ENCODE data around the gene DDX59. TPM values are rescaled to one million over a fixed set of nuclear protein-coding genes. Genes with fewer than 3 reads are reported as not detected.

The DDX59 gene
- total RNA-seq, 1 donor: 16.0 TPM

DNA sequence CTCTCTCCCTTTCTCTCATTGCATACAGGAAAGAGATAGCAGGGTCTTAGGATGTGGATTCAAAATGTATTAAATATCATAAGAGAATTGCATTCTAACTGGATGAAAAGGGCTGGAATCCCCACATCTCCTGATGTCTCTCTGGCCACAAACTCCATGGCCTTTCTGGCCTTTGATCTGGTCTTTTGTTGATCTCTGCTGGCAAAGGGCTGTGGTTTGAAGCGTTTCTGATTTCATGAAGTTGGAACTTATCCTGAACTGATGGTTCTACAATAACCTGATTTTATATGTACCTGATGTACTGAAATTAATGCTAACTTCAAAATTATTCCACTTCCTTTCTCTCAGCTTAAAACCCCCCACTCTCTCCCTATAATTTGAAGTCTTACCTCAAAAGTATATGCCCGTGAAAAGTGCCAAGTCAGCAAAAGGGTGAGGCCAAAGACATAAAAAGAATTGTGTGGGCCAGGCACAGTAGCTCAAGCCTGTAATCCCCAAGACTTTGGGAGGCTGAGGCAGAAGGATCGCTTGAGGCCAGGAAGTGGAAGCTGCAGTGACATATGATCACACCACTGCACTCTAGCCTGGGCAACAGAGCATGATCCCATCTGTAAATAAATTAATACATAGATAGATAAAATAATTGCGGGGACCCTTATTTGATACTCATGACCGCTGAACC lies 42.7 kb downstream of the DDX59 start:
- no peak overlapping the region for H3K4me3 ChIP-seq (ENCODE audit: low read depth, low read length)
- TF ChIP-seq, protein P1, sequence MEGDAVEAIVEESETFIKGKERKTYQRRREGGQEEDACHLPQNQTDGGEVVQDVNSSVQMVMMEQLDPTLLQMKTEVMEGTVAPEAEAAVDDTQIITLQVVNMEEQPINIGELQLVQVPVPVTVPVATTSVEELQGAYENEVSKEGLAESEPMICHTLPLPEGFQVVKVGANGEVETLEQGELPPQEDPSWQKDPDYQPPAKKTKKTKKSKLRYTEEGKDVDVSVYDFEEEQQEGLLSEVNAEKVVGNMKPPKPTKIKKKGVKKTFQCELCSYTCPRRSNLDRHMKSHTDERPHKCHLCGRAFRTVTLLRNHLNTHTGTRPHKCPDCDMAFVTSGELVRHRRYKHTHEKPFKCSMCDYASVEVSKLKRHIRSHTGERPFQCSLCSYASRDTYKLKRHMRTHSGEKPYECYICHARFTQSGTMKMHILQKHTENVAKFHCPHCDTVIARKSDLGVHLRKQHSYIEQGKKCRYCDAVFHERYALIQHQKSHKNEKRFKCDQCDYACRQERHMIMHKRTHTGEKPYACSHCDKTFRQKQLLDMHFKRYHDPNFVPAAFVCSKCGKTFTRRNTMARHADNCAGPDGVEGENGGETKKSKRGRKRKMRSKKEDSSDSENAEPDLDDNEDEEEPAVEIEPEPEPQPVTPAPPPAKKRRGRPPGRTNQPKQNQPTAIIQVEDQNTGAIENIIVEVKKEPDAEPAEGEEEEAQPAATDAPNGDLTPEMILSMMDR (IDR thresholded peaks at IDR 0.05; ENCODE audit: insufficient read depth, low read depth, low read length): no peak
- no peak for DNase-seq (ENCODE audit: low read depth)

DNA sequence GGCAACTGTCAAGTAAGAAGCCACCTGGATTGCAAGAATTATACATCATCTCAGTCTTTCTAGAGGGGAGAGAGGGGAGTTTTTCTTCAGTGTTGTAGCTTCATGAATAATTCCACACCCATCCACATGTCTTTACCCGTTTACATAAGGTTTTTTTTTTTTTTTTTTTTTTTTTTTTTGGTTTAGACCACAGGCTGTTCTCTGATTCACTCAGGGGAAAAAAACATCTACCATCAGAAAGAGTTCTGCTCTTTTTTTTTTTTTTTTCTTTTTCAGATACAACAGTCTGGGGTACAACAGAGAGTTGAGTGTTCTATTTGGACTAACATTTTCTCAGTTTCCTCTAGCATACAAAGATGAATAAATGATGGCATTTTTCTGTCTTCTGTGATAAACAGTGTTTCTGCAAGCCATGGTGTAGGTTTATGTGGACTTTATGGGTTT lies 44.3 kb downstream of the DDX59 start:
- no peak for DNase-seq (ENCODE audit: low read depth)
- TF ChIP-seq, protein P1 (IDR thresholded peaks at IDR 0.05; ENCODE audit: insufficient read depth, low read depth, low read length): no peak
- H3K4me3 ChIP-seq (ENCODE audit: low read depth, low read length): no peak overlapping the region

DNA sequence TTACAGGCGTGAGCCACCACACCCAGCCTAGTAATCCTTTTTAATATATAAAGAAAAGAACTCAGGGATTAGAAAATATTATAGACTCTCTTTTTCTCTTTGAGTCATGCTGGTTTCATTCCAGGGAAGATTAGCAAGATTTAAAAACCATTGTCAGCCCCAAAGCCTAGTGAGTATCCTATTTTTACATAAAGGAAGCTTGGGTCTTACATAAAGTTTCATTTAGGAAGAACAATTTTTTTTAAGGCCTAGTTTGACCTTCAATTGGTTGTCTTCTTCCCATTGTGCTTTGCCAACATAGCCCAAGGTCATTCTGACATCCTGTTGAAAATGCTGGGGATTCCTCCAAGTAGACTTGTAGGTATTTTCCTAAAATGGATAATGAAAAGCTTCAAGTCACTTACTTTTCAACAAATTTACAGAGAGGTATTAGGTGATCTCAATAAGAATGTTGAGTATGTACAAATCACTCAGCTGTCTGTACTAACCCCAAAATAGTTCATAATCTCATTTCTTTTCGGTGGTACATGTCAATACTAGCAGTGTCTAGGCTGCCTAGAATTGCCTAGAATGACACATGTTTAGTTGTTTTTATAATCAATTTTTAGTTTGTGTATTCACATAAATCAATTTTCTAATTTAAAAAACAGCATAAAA lies 44.9 kb downstream of the DDX59 start:
- H3K4me3 ChIP-seq (ENCODE audit: low read depth, low read length): no peak overlapping the region
- DNase-seq (ENCODE audit: low read depth): no peak
- TF ChIP-seq, protein P1 (IDR thresholded peaks at IDR 0.05; ENCODE audit: insufficient read depth, low read depth, low read length): no peak

DNA sequence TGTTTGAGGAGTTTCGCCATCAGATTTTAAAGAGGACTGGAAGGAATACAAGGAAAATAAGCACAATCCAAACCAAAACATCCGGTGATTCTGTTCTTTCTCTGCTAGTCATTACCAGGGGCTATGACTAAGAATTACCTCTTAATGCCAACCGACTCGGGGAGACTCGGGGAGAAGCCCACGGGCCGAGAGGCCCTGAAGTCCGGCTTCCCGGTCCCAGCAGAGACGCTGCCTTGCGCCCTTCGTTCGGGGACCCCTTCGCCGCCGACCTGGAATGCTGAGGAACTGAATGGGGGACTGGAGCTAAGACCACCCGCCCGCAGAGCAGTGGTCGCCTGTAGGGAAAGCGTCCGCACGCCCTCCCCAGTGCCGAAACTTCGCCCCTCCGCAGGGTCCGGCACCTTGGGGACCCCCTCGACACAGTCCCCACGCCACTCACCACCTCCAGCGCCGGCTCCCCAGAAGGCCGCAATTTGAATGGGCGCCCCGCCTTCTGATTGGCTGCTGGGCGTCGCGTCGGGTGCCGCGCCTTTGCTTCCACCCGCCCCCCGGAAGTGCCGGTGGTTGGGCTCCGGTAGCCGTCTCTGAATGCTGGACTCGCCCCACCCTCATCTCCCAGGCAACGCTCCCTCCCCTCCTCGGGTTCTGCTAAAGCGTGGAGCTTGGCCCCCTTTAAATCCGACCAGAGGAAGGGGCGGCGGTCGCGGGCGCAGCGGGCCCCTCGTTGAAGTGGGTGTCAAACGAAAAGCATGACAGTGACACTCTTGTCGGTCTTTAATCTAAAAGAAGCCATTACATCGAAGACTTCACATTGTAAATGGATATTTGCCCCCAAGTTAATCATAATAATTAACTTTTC lies 49.2 kb downstream of the DDX59 start, which contains the start of gene KIF14:
Gene KIF14, minus strand, starts transcription at position 479 of the 859 bp plus-strand sequence. CDS start 2,028 bp downstream, outside the sequence.
- peak; percentile 89 for DNase-seq (ENCODE audit: low read depth)
- TF ChIP-seq, protein P1 (IDR thresholded peaks at IDR 0.05; ENCODE audit: insufficient read depth, low read depth, low read length): no peak
- peak within 1 kb of the TSS; percentile 92 for H3K4me3 ChIP-seq (ENCODE audit: low read depth, low read length)

DNA sequence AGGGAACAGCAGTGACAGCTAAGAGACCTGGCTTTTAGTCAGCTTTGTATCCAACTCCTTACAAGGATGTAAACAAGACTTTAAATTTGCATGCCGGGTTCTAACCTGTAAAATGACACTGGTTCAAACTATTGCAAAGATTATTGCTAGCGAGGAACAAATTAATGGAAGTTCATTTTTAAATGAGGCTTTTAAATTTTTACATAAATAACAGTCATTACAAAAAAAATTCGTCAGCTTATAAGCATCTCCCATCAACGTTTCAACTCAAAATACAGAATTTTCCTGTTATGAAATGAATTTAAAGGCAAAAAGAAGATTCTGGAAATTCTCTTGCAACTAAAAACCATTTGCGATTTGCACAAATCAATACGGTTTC lies 49.8 kb downstream of the DDX59 start:
- DNase-seq (ENCODE audit: low read depth): no peak
- TF ChIP-seq, protein P1 (IDR thresholded peaks at IDR 0.05; ENCODE audit: insufficient read depth, low read depth, low read length): no peak
- peak overlapping the region; percentile 92 for H3K4me3 ChIP-seq (ENCODE audit: low read depth, low read length)

DNA sequence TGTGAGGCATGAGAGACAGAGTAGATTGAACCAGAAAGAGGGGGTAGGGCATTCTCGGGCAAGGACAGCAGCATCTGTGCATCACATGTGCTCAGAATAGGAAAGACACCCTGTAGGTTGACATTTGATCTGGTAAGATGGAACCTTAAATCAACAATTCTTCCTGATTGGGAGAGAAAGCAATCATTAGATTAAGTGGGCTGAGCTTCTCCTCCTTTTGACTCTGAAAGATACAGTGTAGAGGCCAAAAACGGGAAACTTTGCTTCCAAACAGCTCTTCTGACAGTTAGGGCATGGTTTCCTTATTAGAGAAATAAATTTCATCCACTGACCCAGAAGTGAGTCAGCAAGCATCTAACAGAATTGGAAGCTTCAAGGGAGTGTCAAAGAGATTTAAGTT lies 58.9 kb downstream of the DDX59 start:
- DNase-seq (ENCODE audit: low read depth): peak; percentile 26
- H3K4me3 ChIP-seq (ENCODE audit: low read depth, low read length): no peak overlapping the region
- TF ChIP-seq, protein P1 (IDR thresholded peaks at IDR 0.05; ENCODE audit: insufficient read depth, low read depth, low read length): no peak

Data from fibroblast of villous mesenchyme (primary cell).